Measurements from ENCODE around the gene ZNF175. TPM values are rescaled to one million over a fixed set of nuclear protein-coding genes. Genes with fewer than 3 reads are reported as not detected.

The ZNF175 gene
- polyA plus RNA-seq, 1 of the 3 experiments (the other 2 are of a cell fraction) = 3.1 TPM

GRCh38 chr19:51559240-51559639 is 11.8 kb upstream of the ZNF175 start:
- no peaks in the 10 kb centered on the region for H3K9me3 ChIP-seq
- H4K20me1 ChIP-seq (ENCODE audit: insufficient read depth) = no peaks in the 10 kb centered on the region
- DNase-seq = no peak
- no peaks in the 10 kb centered on the region for H3K9me2 ChIP-seq
- peaks cover 18% of the 10 kb centered on the region; the same call in 1 of the 2 replicates for H3K27me3 ChIP-seq (ENCODE audit: insufficient read depth)
- CTCF ChIA-PET = no interaction called here
- no peaks in the 10 kb centered on the region for H3K4me1 ChIP-seq (ENCODE audit: control insufficient read depth in 1 of 2, insufficient read depth in 2 of 2, low read depth in 1 of 2, low read length in 1 of 2)
- H2AFZ ChIP-seq (ENCODE audit: low read depth) = no peak overlapping the region
- no peak overlapping the region for H3K9ac ChIP-seq
- TF ChIP-seq TAF1 (IDR thresholded peaks at IDR 0.05; ENCODE audit: borderline replicate concordance, low read depth, low read length) (no peak), RAD21 (IDR thresholded peaks at IDR 0.05; ENCODE audit: low read length) (no peak), USF2 (IDR thresholded peaks at IDR 0.05; ENCODE audit: borderline replicate concordance, low read depth, low read length) (no peak)
- H3K27ac ChIP-seq (ENCODE audit: low read depth in 2 of 2, low read length in 1 of 2) = no peak overlapping the region
- 0% methylated on average over 1 of the region's 1 CpG for WGBS (ENCODE audit: low lambda C conversion rate)
- no peaks in the 10 kb centered on the region for H3K36me3 ChIP-seq (replicated peaks in 1 of 2; ENCODE audit: control insufficient read depth in 1 of 2, insufficient read depth in 2 of 2, low read length in 1 of 2)
- no peak overlapping the region for H3K4me3 ChIP-seq (ENCODE audit: low read depth in 2 of 2, low read length in 1 of 2)
- H3K4me2 ChIP-seq = no peak overlapping the region
- POLR2A ChIA-PET = no interaction called here
- no peaks in the 10 kb centered on the region for H3K79me2 ChIP-seq (ENCODE audit: insufficient read depth)
- H3F3A ChIP-seq (replicated peaks; ENCODE audit: insufficient read depth) = no peaks in the 10 kb centered on the region

GRCh38 chr19:51560339-51560738 is 10.7 kb upstream of the ZNF175 start:
- WGBS (ENCODE audit: low lambda C conversion rate) = 1% methylated on average over 4 of the region's 4 CpGs
- no peak overlapping the region for H3K9ac ChIP-seq
- no peak overlapping the region for H2AFZ ChIP-seq (ENCODE audit: low read depth)
- no peaks in the 10 kb centered on the region for H4K20me1 ChIP-seq (ENCODE audit: insufficient read depth)
- no peak overlapping the region for H3K4me3 ChIP-seq (ENCODE audit: low read depth in 2 of 2, low read length in 1 of 2)
- no peaks in the 10 kb centered on the region for H3K79me2 ChIP-seq (ENCODE audit: insufficient read depth)
- no peaks in the 10 kb centered on the region for H3K4me1 ChIP-seq (ENCODE audit: control insufficient read depth in 1 of 2, insufficient read depth in 2 of 2, low read depth in 1 of 2, low read length in 1 of 2)
- POLR2A ChIA-PET = no interaction called here
- no peak for TF ChIP-seq EZH2phosphoT487 (IDR thresholded peaks at IDR 0.05; ENCODE audit: borderline replicate concordance, low read depth)
- no peak for TF ChIP-seq ELF1 (IDR thresholded peaks at IDR 0.05)
- TF ChIP-seq MXI1 (IDR thresholded peaks at IDR 0.05; ENCODE audit: low read depth, low read length) = no peak
- TF ChIP-seq EP300 (IDR thresholded peaks at IDR 0.05; ENCODE audit: borderline replicate concordance in 1 of 2, low read depth in 1 of 2, low read length in 1 of 2) = no peak
- no peak for TF ChIP-seq TCF12 (IDR thresholded peaks at IDR 0.05)
- TF ChIP-seq, protein P1, sequence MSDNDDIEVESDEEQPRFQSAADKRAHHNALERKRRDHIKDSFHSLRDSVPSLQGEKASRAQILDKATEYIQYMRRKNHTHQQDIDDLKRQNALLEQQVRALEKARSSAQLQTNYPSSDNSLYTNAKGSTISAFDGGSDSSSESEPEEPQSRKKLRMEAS (IDR thresholded peaks at IDR 0.05; ENCODE audit: low read depth) = no peak
- TF ChIP-seq, protein P2, sequence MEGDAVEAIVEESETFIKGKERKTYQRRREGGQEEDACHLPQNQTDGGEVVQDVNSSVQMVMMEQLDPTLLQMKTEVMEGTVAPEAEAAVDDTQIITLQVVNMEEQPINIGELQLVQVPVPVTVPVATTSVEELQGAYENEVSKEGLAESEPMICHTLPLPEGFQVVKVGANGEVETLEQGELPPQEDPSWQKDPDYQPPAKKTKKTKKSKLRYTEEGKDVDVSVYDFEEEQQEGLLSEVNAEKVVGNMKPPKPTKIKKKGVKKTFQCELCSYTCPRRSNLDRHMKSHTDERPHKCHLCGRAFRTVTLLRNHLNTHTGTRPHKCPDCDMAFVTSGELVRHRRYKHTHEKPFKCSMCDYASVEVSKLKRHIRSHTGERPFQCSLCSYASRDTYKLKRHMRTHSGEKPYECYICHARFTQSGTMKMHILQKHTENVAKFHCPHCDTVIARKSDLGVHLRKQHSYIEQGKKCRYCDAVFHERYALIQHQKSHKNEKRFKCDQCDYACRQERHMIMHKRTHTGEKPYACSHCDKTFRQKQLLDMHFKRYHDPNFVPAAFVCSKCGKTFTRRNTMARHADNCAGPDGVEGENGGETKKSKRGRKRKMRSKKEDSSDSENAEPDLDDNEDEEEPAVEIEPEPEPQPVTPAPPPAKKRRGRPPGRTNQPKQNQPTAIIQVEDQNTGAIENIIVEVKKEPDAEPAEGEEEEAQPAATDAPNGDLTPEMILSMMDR (IDR thresholded peaks at IDR 0.05) = no peak
- TF ChIP-seq FOXM1 (IDR thresholded peaks at IDR 0.05; ENCODE audit: low read depth) = no peak
- no peak for TF ChIP-seq POLR2AphosphoS5 (IDR thresholded peaks at IDR 0.05; ENCODE audit: low read depth, low read length)
- no peak for TF ChIP-seq NRF1 (IDR thresholded peaks at IDR 0.05; ENCODE audit: low read depth, low read length)
- no peak for TF ChIP-seq FOSL2 (IDR thresholded peaks at IDR 0.05; ENCODE audit: borderline replicate concordance, low read depth)
- TF ChIP-seq USF2 (IDR thresholded peaks at IDR 0.05; ENCODE audit: borderline replicate concordance, low read depth, low read length) = no peak
- TF ChIP-seq RCOR1 (IDR thresholded peaks at IDR 0.05; ENCODE audit: low read length) = no peak
- no peak for TF ChIP-seq SIN3A (IDR thresholded peaks at IDR 0.05; ENCODE audit: borderline replicate concordance, low read depth, low read length)
- TF ChIP-seq TAF1 (IDR thresholded peaks at IDR 0.05; ENCODE audit: borderline replicate concordance, low read depth, low read length) = no peak
- no peak overlapping the region for H3K27ac ChIP-seq (ENCODE audit: low read depth in 2 of 2, low read length in 1 of 2)
- no peak overlapping the region for H3K4me2 ChIP-seq
- no peaks in the 10 kb centered on the region for H3F3A ChIP-seq (replicated peaks; ENCODE audit: insufficient read depth)
- DNase-seq = no peak
- no peaks in the 10 kb centered on the region for H3K36me3 ChIP-seq (replicated peaks in 1 of 2; ENCODE audit: control insufficient read depth in 1 of 2, insufficient read depth in 2 of 2, low read length in 1 of 2)
- CTCF ChIA-PET = no interaction called here
- no peaks in the 10 kb centered on the region for H3K9me3 ChIP-seq
- H3K9me2 ChIP-seq = no peaks in the 10 kb centered on the region
- H3K27me3 ChIP-seq (ENCODE audit: insufficient read depth) = peaks cover 29% of the 10 kb centered on the region; the same call in 1 of the 2 replicates

All from SK-N-SH (cell line).